GM12873 (cell line): ENCODE results near the gene VTN.

ENCODE experiments used
- CTCF ChIP-seq: IDR thresholded peaks from 2 replicates; pipeline ENCODE4 v1.5.1; 2012; ENCODE audit warnings: low read depth, mild to moderate bottlenecking, moderate library complexity, low read length, control low read depth; ENCODE audit not compliant: insufficient read depth; ENCODE audit errors: missing control alignments

Gene VTN

DNA sequence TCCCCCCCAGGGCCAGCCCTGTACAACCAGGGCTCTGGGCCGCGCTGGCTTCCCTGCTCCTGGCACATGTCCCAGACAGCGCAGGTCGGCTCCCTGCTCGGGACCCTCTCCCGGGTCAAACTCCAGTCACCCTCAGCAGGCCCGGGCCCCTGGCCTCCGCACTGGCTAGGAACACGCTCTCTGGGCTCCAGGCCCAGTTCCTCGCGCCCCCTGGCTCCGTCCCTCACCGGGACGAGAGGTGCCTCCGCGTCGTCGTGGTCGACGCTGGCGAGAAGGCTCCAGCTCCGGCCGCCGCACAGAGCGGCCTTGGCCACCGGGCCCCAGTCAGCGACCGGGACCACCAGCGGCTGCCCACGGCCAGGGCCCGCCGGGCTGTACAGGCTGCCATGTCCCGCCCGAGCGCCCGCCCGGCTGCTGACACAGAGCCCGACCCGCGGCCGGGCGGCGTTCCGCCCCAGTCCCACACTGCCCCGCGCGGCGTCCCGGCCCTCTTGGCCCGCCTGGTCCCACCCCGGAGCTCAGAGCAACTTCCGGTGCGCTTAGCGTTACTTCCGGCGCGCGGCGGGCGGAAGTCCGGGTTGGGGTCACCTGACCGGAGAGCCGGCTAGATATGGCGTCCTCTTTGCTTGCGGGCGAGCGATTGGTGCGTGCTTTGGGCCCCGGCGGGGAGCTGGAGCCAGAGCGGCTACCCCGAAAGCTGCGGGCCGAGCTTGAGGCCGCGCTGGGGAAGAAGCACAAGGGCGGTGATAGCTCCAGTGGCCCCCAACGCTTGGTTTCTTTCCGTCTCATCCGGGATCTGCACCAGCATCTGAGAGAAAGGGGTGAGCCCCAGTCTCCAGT lies 12.8 kb downstream of the VTN start, which contains the start of gene POLDIP2:
Gene POLDIP2 (minus strand): TSS at position 467 of the 840 bp plus-strand sequence. CDS start 79 bp downstream, at position 388.
- no peak for TF ChIP-seq CTCF

- TF ChIP-seq CTCF, result no peak
These were observed 19.8 kb downstream of the VTN start for GRCh38 chr17:28350271-28350670.

GRCh38 chr17:28348979-28349378 lies 21.1 kb downstream of the VTN start:
- TF ChIP-seq CTCF, result no peak

GRCh38 chr17:28347261-28347891 lies 22.7 kb downstream of the VTN start:
- no peak for TF ChIP-seq CTCF

- peak; percentile 17 for TF ChIP-seq CTCF
These were observed 23.3 kb downstream of the VTN start for GRCh38 chr17:28346746-28347246.

DNA sequence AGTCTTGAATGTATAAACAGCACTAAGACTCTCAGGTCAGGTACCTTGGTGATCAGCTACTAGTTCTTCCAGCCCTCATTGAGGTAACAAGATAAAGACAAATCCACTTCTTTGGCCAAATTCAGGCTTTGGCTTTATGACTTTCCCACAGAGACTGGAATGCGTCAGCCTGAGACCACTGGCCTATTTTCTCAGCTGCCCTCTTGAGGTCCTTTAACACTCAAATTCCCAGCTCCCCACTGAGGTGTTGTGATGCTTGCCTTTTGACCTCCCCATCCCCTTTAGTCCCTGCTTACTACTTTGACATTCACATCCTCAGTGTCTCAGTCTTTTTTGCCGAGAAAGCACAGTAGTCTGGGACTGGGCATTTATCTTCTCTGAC lies 23.9 kb downstream of the VTN start:
- no peak for TF ChIP-seq CTCF

DNA sequence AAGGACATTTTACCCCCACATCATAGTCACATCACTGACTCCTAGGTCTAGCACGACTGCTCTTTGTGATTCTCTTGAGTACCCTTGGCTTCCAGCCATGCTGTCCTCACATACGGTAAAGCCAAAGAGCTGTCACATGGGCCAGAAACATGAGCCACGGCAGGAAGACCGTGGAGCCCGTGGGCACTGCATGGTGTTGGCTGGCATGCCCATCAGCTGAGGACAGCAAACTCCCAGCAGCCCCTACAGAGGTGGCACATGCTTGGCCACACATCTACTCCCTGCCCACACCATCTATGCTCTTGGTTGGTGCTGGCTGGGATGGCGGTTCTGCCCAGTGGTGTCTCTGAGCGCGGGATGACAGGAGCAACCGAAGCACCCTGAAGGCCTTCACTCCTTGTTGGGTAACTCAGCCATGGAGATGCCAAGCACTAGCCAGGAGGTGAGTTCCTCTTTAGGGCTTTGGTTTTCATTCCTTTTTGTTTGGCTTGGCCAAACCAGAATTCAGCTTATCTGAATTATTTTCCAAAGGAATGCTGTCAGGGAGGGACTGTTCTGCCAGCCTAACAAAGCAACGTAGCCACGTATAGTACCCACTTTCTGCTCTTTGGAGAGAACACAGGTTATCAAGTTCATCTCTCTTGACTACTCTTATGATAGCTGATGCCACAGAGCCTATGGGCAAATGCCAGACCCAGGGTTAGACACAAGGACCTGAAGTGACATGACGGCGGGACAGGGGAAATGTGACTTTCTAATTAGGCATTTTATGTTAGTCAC lies 24.5 kb downstream of the VTN start:
- TF ChIP-seq CTCF, result no peak
